MM.1S (cell line): ENCODE data around the gene PNKD.

Source experiments
- DNase-seq: peaks from one replicate; pipeline ENCODE4 v3.0.0-alpha.2; 2015
- H2AFZ ChIP-seq: fragments of 300-600 bp; sonication (generic); 2 replicates; pipeline ENCODE4 v1.6.0; 2016; ENCODE audit warnings: antibody characterized with exemption, low read length
- H3F3A ChIP-seq: fragments of 300-600 bp; sonication (generic); 2 replicates; pipeline ENCODE4 v1.6.1; 2016; ENCODE audit warnings: mild to moderate bottlenecking, antibody characterized with exemption, low read length, moderate library complexity, mixed read lengths; ENCODE audit not compliant: insufficient read depth
- H3K27ac ChIP-seq: fragments of 300-600 bp; sonication (generic); 2 replicates; pipeline ENCODE4 v1.5.1; 2016; ENCODE audit warnings: mild to moderate bottlenecking, low read length
- H3K27me3 ChIP-seq: fragments of 300-600 bp; sonication (generic); replicated peaks from 2 replicates; pipeline ENCODE4 v1.6.0; 2016; ENCODE audit warnings: low read length; ENCODE audit not compliant: insufficient read depth
- H3K36me3 ChIP-seq: fragments of 300-600 bp; sonication (generic); replicated peaks from 2 replicates; pipeline ENCODE4 v1.6.1; 2016; ENCODE audit warnings: mild to moderate bottlenecking, low read length, mixed read lengths; ENCODE audit not compliant: insufficient read depth
- H3K4me1 ChIP-seq: fragments of 300-600 bp; sonication (generic); 2 replicates; pipeline ENCODE4 v1.6.1; 2016; ENCODE audit warnings: low read length, mixed read lengths
- H3K4me2 ChIP-seq: fragments of 300-600 bp; sonication (generic); 2 replicates; pipeline ENCODE4 v1.6.0; 2016; ENCODE audit warnings: low read depth, low read length
- H3K4me3 ChIP-seq: fragments of 300-600 bp; sonication (generic); 2 replicates; pipeline ENCODE4 v1.5.1; 2016; ENCODE audit warnings: low read length, mixed read lengths
- H3K79me2 ChIP-seq: fragments of 300-600 bp; sonication (generic); 2 replicates; pipeline ENCODE4 v1.6.1; 2016; ENCODE audit warnings: mixed run types, low read length, mixed read lengths
- H3K9ac ChIP-seq: fragments of 300-600 bp; sonication (generic); 2 replicates; pipeline ENCODE4 v1.6.1; 2016; ENCODE audit warnings: low read length, mixed read lengths
- H3K9me2 ChIP-seq: fragments of 300-600 bp; sonication (generic); replicated peaks from 2 replicates; pipeline ENCODE4 v1.6.1; 2016; ENCODE audit warnings: mild to moderate bottlenecking, low read length, mixed read lengths; ENCODE audit not compliant: insufficient read depth
- H3K9me3 ChIP-seq: fragments of 300-600 bp; sonication (generic); replicated peaks from 2 replicates; pipeline ENCODE4 v1.6.1; 2016; ENCODE audit warnings: mild to moderate bottlenecking, low read length, mixed read lengths; ENCODE audit not compliant: insufficient read depth
- H4K20me1 ChIP-seq: fragments of 300-600 bp; sonication (generic); 2 replicates; pipeline ENCODE4 v1.6.1; 2016; ENCODE audit warnings: mild to moderate bottlenecking, low read length, moderate library complexity, mixed read lengths; ENCODE audit not compliant: insufficient read depth
- CTCF ChIP-seq: fragments of 300-600 bp; sonication (generic); IDR thresholded peaks from 2 replicates; pipeline ENCODE4 v1.5.1; 2016; ENCODE audit warnings: antibody characterized with exemption, low read length, mixed read lengths
- EZH2 ChIP-seq: fragments of 300-600 bp; sonication (generic); optimal IDR thresholded peaks from 2 replicates; pipeline ENCODE3; 2017; ENCODE audit warnings: low read depth, mild to moderate bottlenecking, antibody characterized with exemption, low read length, mixed read lengths
- EZH2phosphoT487 ChIP-seq: fragments of 300-600 bp; sonication (generic); IDR thresholded peaks from 2 replicates; pipeline ENCODE4 v1.6.1; 2018; ENCODE audit warnings: antibody characterized with exemption, low read length

The PNKD gene

GRCh38 chr2:218357236-218358177, 87.2 kb downstream of the PNKD start:
- Histone ChIP-seq H3K9ac (no peak overlapping the region), H3K27me3 (no peaks in the 10 kb centered on the region), H3K4me1 (no peaks in the 10 kb centered on the region), H3K27ac (no peak overlapping the region), H3K36me3 (no peaks in the 10 kb centered on the region), H2AFZ (no peak overlapping the region; the same call in 1 of the 2 replicates), H3K4me3 (no peak overlapping the region), H3K79me2 (no peaks in the 10 kb centered on the region), H4K20me1 (no peaks in the 10 kb centered on the region), H3K9me3 (no peaks in the 10 kb centered on the region), H3K9me2 (no peaks in the 10 kb centered on the region), H3F3A (no peaks in the 10 kb centered on the region), H3K4me2 (no peak overlapping the region)
- TF ChIP-seq CTCF (no peak), EZH2phosphoT487 (no peak), EZH2 (no peak)
- DNase-seq = no peak

GRCh38 chr2:218360453-218360852, 90.1 kb downstream of the PNKD start:
- Histone ChIP-seq H3K9ac (no peak overlapping the region), H3F3A (no peaks in the 10 kb centered on the region), H3K4me3 (no peak overlapping the region), H3K4me1 (no peaks in the 10 kb centered on the region), H3K27me3 (no peaks in the 10 kb centered on the region), H3K4me2 (no peak overlapping the region), H3K9me3 (no peaks in the 10 kb centered on the region), H4K20me1 (no peaks in the 10 kb centered on the region), H2AFZ (no peak overlapping the region), H3K9me2 (no peaks in the 10 kb centered on the region), H3K36me3 (no peaks in the 10 kb centered on the region), H3K27ac (no peak overlapping the region), H3K79me2 (no peaks in the 10 kb centered on the region)
- no peak for TF ChIP-seq EZH2
- TF ChIP-seq CTCF = no peak
- TF ChIP-seq EZH2phosphoT487 = no peak
- no peak for DNase-seq

- H3K9ac ChIP-seq = no peak overlapping the region
- no peaks in the 10 kb centered on the region for H3K36me3 ChIP-seq
- H3K4me3 ChIP-seq = no peak overlapping the region
- H3K27me3 ChIP-seq = no peaks in the 10 kb centered on the region
- H3K4me2 ChIP-seq = no peak overlapping the region
- no peaks in the 10 kb centered on the region for H3K9me2 ChIP-seq
- H3K9me3 ChIP-seq = no peaks in the 10 kb centered on the region
- TF ChIP-seq CTCF (no peak), EZH2phosphoT487 (no peak), EZH2 (no peak)
- no peaks in the 10 kb centered on the region for H4K20me1 ChIP-seq
- no peaks in the 10 kb centered on the region for H3F3A ChIP-seq
- H3K4me1 ChIP-seq = no peaks in the 10 kb centered on the region
- no peak for DNase-seq
- no peaks in the 10 kb centered on the region for H3K79me2 ChIP-seq
- no peak overlapping the region for H3K27ac ChIP-seq
- no peak overlapping the region for H2AFZ ChIP-seq
Measured at GRCh38 chr2:218362606-218363005, 92.3 kb downstream of the PNKD start.
